AG09309 (cell line): ENCODE data around the gene MSH5.
"Not testable (repeated sequence)": the region's sequence is repeated elsewhere in the genome, so short reads cannot be mapped to it uniquely, and the experiment has no call there.

ENCODE experiments used
- DNase-seq: peaks from one replicate; pipeline ENCODE4 v3.0.0-alpha.2; 2010; ENCODE audit warnings: low read depth
- H3K4me3 ChIP-seq: 2 replicates; pipeline ENCODE4 v1.5.1; 2011; ENCODE audit warnings: mild to moderate bottlenecking, low read depth, low read length, moderate library complexity; ENCODE audit not compliant: control insufficient read depth
- CTCF ChIP-seq: IDR thresholded peaks from 2 replicates; pipeline ENCODE4 v1.5.1; 2011; ENCODE audit warnings: mild to moderate bottlenecking, low read depth, low read length, inconsistent platforms; ENCODE audit not compliant: insufficient read depth, control insufficient read depth; ENCODE audit errors: missing control alignments

MSH5 gene

DNA sequence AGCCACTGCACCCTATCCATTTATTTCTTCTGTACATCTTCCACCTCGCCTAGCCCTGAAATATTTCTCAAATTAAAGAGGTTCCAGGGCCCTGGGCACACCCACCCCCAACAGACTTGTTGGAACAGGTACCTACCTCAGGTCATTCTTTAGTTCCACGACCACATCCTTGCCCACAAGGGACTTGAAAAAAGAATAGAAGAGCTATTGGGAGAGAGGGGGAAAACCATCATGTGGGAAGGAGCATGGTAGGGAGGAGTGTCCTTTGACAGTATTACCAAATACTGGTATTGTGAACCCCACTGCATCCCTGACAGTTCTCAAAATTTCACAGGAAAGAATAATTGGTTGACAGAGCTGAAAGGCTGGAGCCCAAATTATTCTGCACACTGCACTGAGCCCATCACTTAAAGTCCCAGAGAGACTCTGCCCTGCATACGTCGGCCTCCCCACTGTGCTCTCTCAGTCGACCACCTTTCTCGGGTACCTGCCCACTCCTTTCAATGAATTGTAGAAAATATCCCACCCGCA is 66.2 kb downstream of the MSH5 start:
- no peak for DNase-seq
- H3K4me3 ChIP-seq, result peak overlapping the region; percentile 73
- TF ChIP-seq CTCF, result no peak

DNA sequence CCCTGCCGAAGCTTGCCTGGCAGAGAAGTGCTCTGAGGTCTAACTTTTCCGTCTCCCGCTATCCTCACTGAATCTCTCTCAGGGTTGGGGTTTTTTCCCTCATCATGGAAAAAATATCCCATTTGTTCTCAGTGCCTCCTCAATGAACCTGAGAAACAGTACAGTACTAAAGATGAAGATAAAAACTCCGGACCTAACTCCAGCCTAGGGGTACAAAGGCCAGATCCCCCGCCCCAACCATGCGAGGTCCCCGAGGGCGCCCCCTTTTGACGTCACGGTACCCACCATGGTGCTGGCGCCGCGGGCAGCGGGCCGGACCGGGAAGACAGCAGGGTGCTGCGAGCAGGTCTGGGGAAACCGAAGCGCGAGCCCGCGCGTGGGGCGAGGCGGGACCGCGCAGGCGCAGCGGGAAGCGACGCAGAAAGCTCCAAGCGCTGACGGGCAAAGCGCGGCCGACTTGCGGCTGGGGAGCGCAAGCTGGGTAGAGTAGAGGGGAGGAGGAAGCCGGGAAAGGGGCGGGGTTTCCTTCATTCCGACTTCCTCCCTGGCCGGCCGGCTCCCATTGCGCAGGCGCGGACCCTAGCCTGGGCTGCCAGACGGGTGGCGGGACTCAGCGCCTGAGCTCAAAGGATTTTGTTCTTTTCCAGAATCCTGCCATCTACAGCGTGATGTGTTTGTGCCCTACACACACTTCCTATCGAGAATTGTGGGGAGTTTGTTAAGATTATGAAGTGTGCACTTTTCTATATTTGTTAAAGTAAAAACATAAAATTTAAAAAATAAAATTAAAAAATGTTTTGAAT is 66.9 kb downstream of the MSH5 start, which contains the start of gene LSM2:
TSS of gene LSM2 (minus strand) at position 497 of the 803 bp plus-strand sequence. CDS start at position 288, 209 bp downstream.
- peak within 1 kb of the TSS; percentile 73 for H3K4me3 ChIP-seq
- no peak for TF ChIP-seq CTCF
- peak; percentile 90 for DNase-seq

GRCh38 chr6:31808599-31808998 is 68.8 kb downstream of the MSH5 start:
- DNase-seq, H3K4me3 ChIP-seq: not testable (repeated sequence)

- no peak for DNase-seq
- no peak overlapping the region for H3K4me3 ChIP-seq
- no peak for TF ChIP-seq CTCF
Observed at GRCh38 chr6:31811645-31812044, 71.8 kb downstream of the MSH5 start.
